Endothelial cell of umbilical vein (primary cell): ENCODE measurements around the gene RBBP4. TPM values are rescaled to one million over a fixed set of nuclear protein-coding genes. Genes with fewer than 3 reads are reported as not detected.

Source experiments
- BruUV-seq: library from RNA; stranded (reverse); fragments of 400-500 nt; replicated peaks from 2 replicates; lab custom pipeline; 2021; lab: Mats Ljungman, UMichigan
- CTCF ChIA-PET: fragments of 300-600, 350-600 bp; sonication (Branson Sonifier 250); formaldehyde crosslinking; loops from one replicate; lab custom pipeline; 2021; ENCODE audit warnings: antibody characterized with exemption, inconsistent platforms; lab: Charles Lee
- POLR2A ChIA-PET: fragments of 300-600, 350-600 bp; sonication (Branson Sonifier 250); formaldehyde crosslinking; loops from one replicate; lab custom pipeline; 2021; ENCODE audit warnings: antibody characterized with exemption, inconsistent platforms; lab: Charles Lee
- DNase-seq: peaks from one replicate; pipeline ENCODE4 v3.0.0-alpha.2; 2011; ENCODE audit warnings: low read depth, low spot score
- FAIRE-seq: peaks from 2 replicates; lab custom pipeline; 2011; peaks lifted over from hg19 to GRCh38; lab: Jason Lieb, UNC
- H2AFZ ChIP-seq: 2 replicates; pipeline ENCODE4 v1.6.0; 2012; ENCODE audit warnings: low read depth, low read length, control low read depth, inconsistent platforms
- H3K27ac ChIP-seq: 2 replicates; pipeline ENCODE4 v1.5.1; 2011; ENCODE audit warnings: low read depth, mild to moderate bottlenecking, control low read depth, low read length, moderate library complexity; ENCODE audit not compliant: insufficient read depth
- H3K27me3 ChIP-seq, 2 experiments: 2 replicates each; pipeline versions ENCODE4 v1.6.0 to v1.6.1; 2011; ENCODE audit warnings: low read length in 2 of 2, mixed read lengths in 1 of 2; ENCODE audit not compliant: control insufficient read depth in 2 of 2, insufficient read depth in 2 of 2
- H3K36me3 ChIP-seq, 2 experiments: 2 replicates in 1 of 2; 3 replicates in 1 of 2; pipeline ENCODE4 v1.5.1; 2011; ENCODE audit warnings: low read length in 2 of 2, mild to moderate bottlenecking in 1 of 2, moderate library complexity in 1 of 2; ENCODE audit not compliant: control insufficient read depth in 2 of 2, insufficient read depth in 2 of 2; ENCODE audit errors: extremely low read depth in 1 of 2
- H3K4me1 ChIP-seq: 3 replicates; pipeline ENCODE4 v1.5.1; 2011; ENCODE audit warnings: mild to moderate bottlenecking, low read length; ENCODE audit not compliant: control insufficient read depth, insufficient read depth; ENCODE audit errors: extremely low read depth
- H3K4me2 ChIP-seq: 2 replicates; pipeline ENCODE4 v1.6.1; 2011; ENCODE audit warnings: low read length, control low read depth, mixed read lengths; ENCODE audit not compliant: insufficient read depth
- H3K4me3 ChIP-seq, 3 experiments: fragments of 200-600 bp in 1 of 3; sonication (generic), shearing (Covaris generic) in 1 of 3; replicated peaks in 1 of 3; 2 replicates each; pipeline ENCODE4 v1.5.1; 2011 to 2016; ENCODE audit warnings: control low read depth in 3 of 3, low read length in 3 of 3, mild to moderate bottlenecking in 2 of 3, inconsistent platforms in 1 of 3, low read depth in 1 of 3, moderate library complexity in 1 of 3; ENCODE audit not compliant: insufficient read depth in 1 of 3
- H3K79me2 ChIP-seq: 2 replicates; pipeline ENCODE4 v1.6.0; 2012; ENCODE audit warnings: low read length, inconsistent platforms; ENCODE audit not compliant: control insufficient read depth, insufficient read depth
- H3K9ac ChIP-seq: replicated peaks from 2 replicates; pipeline ENCODE3; 2011; ENCODE audit warnings: low read length, control low read depth; ENCODE audit not compliant: insufficient read depth; ENCODE audit errors: extremely low read depth
- H3K9me1 ChIP-seq: replicated peaks from 3 replicates; pipeline ENCODE4 v1.6.0; 2011; ENCODE audit warnings: mild to moderate bottlenecking, low read length; ENCODE audit not compliant: control insufficient read depth, insufficient read depth; ENCODE audit errors: extremely low read depth
- H3K9me3 ChIP-seq: replicated peaks from 2 replicates; pipeline ENCODE4 v1.5.1; 2012; ENCODE audit warnings: low read length, inconsistent platforms; ENCODE audit not compliant: control insufficient read depth, insufficient read depth
- H4K20me1 ChIP-seq: replicated peaks from 2 replicates; pipeline ENCODE3; 2011; ENCODE audit warnings: mild to moderate bottlenecking, low read length; ENCODE audit not compliant: control insufficient read depth, insufficient read depth; ENCODE audit errors: extremely low read depth
- EZH2 ChIP-seq: IDR thresholded peaks from 2 replicates; pipeline ENCODE4 v1.6.1; 2012; ENCODE audit warnings: borderline replicate concordance, low read depth, mild to moderate bottlenecking, moderate library complexity, low read length, inconsistent platforms; ENCODE audit not compliant: severe bottlenecking
- FOS ChIP-seq: IDR thresholded peaks from 2 replicates; pipeline ENCODE4 v1.6.1; 2011; ENCODE audit warnings: mild to moderate bottlenecking, low read length, moderate library complexity, borderline replicate concordance; ENCODE audit not compliant: insufficient read depth
- GATA2 ChIP-seq: IDR thresholded peaks from 2 replicates; pipeline ENCODE4 v1.7.0; 2011; ENCODE audit warnings: low read depth, mild to moderate bottlenecking, moderate library complexity, mixed read lengths, low read length; ENCODE audit not compliant: insufficient read length, insufficient read depth
- JUN ChIP-seq: IDR thresholded peaks from 2 replicates; pipeline ENCODE4 v1.6.1; 2011; ENCODE audit warnings: borderline replicate concordance, low read depth; ENCODE audit not compliant: insufficient read length, insufficient read depth
- MYC ChIP-seq: IDR thresholded peaks from one replicate; pipeline ENCODE4 v1.6.1; 2011; ENCODE audit warnings: mild to moderate bottlenecking, low read depth, low read length
- POLR2A ChIP-seq: IDR thresholded peaks from 2 replicates; pipeline ENCODE4 v1.6.1; 2012; ENCODE audit warnings: low read depth, mild to moderate bottlenecking, control low read depth, low read length
- POLR2AphosphoS5 ChIP-seq: IDR thresholded peaks from 2 replicates; pipeline ENCODE4 v1.6.1; 2012; ENCODE audit warnings: low read depth, mild to moderate bottlenecking, control low read depth, low read length, moderate library complexity; ENCODE audit not compliant: insufficient read depth
- dilution Hi-C: fragments of 300-500 bp; cut with MboI; formaldehyde crosslinking; loops from one replicate; pipeline ENCODE4 v1.15.0; 2019; ENCODE audit warnings: low sequenced_read_pairs; ENCODE audit not compliant: extremely low pct_ligation_motif_present
- intact Hi-C: fragments of 100-400 bp; cut with micrococcal nuclease; formaldehyde crosslinking; loops from one replicate; pipeline ENCODE4 v1.10.0; 2022
- polyA plus RNA-seq, 4 experiments: library from polyadenylated mRNA; depleted of rRNA in 3 of 4; stranded (reverse) in 3 of 4; unstranded in 1 of 4; fragments of >200 nt; gene quantifications; 2 replicates each; pipeline versions ENCODE4 v1.2.1 to v1.2.3, GENCODE V29; 2011 to 2012; ENCODE audit warnings: missing spikeins in 1 of 4
- total RNA-seq: library from RNA; stranded (reverse); gene quantifications from 2 replicates; pipeline ENCODE4 v1.2.3, GENCODE V29; 2021
- TF ChIP-seq, protein P1 (sequence below), 2 donors: IDR thresholded peaks; 1 replicate in 1 of 2; 2 replicates in 1 of 2; pipeline ENCODE4 v1.5.1; 2011; ENCODE audit warnings: low read length in 2 of 2, mild to moderate bottlenecking in 2 of 2, moderate library complexity in 2 of 2, control low read depth in 1 of 2, inconsistent platforms in 1 of 2, low read depth in 1 of 2; ENCODE audit not compliant: insufficient read depth in 1 of 2; ENCODE audit errors: extremely low read depth in 1 of 2
- TF ChIP-seq, protein P2 (sequence below): IDR thresholded peaks from 2 replicates; pipeline ENCODE4 v1.6.1; 2011; ENCODE audit not compliant: insufficient read depth, insufficient read length

The RBBP4 gene
- total and polyA plus RNA-seq, 2 donors (not counting 3 experiments of a cell fraction or from before 2014, with no cell fraction given), result 84.9 to 241 TPM

DNA sequence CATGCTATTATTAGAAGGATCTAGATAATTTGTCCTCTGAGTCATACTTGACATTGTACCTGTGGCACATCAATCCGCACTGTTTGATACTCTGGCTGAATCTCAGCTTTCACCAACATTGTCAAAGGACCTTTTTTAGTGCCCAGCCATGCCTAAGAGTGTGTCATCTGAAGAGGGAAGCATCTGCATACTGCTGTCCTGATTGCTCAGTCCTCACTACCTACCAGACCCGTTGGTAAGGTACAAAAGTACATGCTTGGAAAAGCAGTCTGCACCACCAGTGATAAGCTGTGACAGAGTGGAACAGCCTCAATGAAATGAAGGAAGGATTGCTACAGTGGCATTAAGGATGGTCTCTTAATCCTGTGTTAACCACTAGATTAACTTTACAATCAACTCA lies 34.5 kb downstream of the RBBP4 start:
- Histone ChIP-seq H3K4me3 (no peak overlapping the region), H3K9me1 (no peaks in the 10 kb centered on the region), H3K9ac (no peak overlapping the region), H3K4me2 (no peak overlapping the region), H3K36me3 (peaks cover 13 to 20% of the 10 kb centered on the region in 2 experiments), H3K79me2 (no peaks in the 10 kb centered on the region), H3K27ac (no peak overlapping the region), H3K27me3 (no peaks in the 10 kb centered on the region), H3K9me3 (no peaks in the 10 kb centered on the region), H4K20me1 (no peaks in the 10 kb centered on the region), H2AFZ (no peak overlapping the region), H3K4me1 (peaks cover 3% of the 10 kb centered on the region)
- no TSS peak for BruUV-seq
- FAIRE-seq (no peak), DNase-seq (no peak)
- ChIA-PET POLR2A (no interaction called here), CTCF (no interaction called here)
- intact Hi-C loops (no loop called here), dilution Hi-C loops (no loop called here)
- TF ChIP-seq EZH2 (no peak), GATA2 (no peak), MYC (no peak), FOS (no peak)

DNA sequence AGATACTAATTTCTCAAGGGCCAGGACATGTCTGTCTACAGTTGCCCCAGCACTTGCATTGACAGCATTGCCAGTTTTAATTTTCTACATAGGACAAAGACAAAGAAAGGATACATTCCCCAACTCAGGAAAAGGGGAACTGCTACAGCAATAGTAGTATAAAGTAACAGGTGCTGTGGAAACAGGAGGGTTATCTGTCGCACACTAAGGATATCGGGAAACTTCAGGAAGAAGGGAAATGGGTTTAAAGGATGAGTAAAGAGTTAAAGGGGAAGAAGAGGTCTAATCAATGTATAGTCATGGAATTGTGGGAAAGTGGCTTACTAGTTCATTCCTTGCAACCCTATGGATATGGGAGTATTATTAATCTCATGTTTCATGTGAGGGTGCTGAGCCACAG lies 35.4 kb downstream of the RBBP4 start:
- no peak for FAIRE-seq
- BruUV-seq, result no TSS peak
- dilution Hi-C loops, result no loop called here
- intact Hi-C loops, result no loop called here
- H3K9ac ChIP-seq, result no peak overlapping the region
- peaks cover 3% of the 10 kb centered on the region for H3K4me1 ChIP-seq
- POLR2A ChIA-PET, result interaction anchor here (0.6 to 0.7 kb wide), 2 partner anchors 151 to 405 kb away, joined by 3 read pairs; no protein-coding TSS in a partner anchor
- no peaks in the 10 kb centered on the region for H4K20me1 ChIP-seq
- no peak for DNase-seq
- no peak overlapping the region for H3K4me3 ChIP-seq
- CTCF ChIA-PET, result interaction anchor here (0.6 kb wide), 1 partner anchor 9 kb away, joined by 3 read pairs; no protein-coding TSS in a partner anchor
- TF ChIP-seq, protein P1, sequence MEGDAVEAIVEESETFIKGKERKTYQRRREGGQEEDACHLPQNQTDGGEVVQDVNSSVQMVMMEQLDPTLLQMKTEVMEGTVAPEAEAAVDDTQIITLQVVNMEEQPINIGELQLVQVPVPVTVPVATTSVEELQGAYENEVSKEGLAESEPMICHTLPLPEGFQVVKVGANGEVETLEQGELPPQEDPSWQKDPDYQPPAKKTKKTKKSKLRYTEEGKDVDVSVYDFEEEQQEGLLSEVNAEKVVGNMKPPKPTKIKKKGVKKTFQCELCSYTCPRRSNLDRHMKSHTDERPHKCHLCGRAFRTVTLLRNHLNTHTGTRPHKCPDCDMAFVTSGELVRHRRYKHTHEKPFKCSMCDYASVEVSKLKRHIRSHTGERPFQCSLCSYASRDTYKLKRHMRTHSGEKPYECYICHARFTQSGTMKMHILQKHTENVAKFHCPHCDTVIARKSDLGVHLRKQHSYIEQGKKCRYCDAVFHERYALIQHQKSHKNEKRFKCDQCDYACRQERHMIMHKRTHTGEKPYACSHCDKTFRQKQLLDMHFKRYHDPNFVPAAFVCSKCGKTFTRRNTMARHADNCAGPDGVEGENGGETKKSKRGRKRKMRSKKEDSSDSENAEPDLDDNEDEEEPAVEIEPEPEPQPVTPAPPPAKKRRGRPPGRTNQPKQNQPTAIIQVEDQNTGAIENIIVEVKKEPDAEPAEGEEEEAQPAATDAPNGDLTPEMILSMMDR (IDR thresholded peaks at IDR 0.05; ENCODE audit: extremely low read depth in 1 of 2, insufficient read depth in 1 of 2, low read depth in 1 of 2, low read length in 2 of 2), result no peak
- TF ChIP-seq GATA2 (no peak), EZH2 (no peak), POLR2A (no peak), JUN (no peak), FOS (no peak), MYC (no peak), POLR2AphosphoS5 (no peak)
- TF ChIP-seq, protein P2, sequence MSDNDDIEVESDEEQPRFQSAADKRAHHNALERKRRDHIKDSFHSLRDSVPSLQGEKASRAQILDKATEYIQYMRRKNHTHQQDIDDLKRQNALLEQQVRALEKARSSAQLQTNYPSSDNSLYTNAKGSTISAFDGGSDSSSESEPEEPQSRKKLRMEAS, result no peak
- H3K27me3 ChIP-seq, result no peaks in the 10 kb centered on the region
- H3K9me3 ChIP-seq, result no peaks in the 10 kb centered on the region
- H3K27ac ChIP-seq, result no peak overlapping the region
- H3K79me2 ChIP-seq, result no peaks in the 10 kb centered on the region
- H3K4me2 ChIP-seq, result no peak overlapping the region
- H3K36me3 ChIP-seq, result peaks cover 13 to 15% of the 10 kb centered on the region in 2 experiments
- no peaks in the 10 kb centered on the region for H3K9me1 ChIP-seq
- no peak overlapping the region for H2AFZ ChIP-seq
